ENCODE results near the gene IL1RAPL2. TPM values are rescaled to one million over a fixed set of nuclear protein-coding genes. Genes with fewer than 3 reads are reported as not detected.
"Not testable (repeated sequence)": the region's sequence is repeated elsewhere in the genome, so short reads cannot be mapped to it uniquely, and the experiment has no call there.

IL1RAPL2 gene
- not detected for total RNA-seq

DNA sequence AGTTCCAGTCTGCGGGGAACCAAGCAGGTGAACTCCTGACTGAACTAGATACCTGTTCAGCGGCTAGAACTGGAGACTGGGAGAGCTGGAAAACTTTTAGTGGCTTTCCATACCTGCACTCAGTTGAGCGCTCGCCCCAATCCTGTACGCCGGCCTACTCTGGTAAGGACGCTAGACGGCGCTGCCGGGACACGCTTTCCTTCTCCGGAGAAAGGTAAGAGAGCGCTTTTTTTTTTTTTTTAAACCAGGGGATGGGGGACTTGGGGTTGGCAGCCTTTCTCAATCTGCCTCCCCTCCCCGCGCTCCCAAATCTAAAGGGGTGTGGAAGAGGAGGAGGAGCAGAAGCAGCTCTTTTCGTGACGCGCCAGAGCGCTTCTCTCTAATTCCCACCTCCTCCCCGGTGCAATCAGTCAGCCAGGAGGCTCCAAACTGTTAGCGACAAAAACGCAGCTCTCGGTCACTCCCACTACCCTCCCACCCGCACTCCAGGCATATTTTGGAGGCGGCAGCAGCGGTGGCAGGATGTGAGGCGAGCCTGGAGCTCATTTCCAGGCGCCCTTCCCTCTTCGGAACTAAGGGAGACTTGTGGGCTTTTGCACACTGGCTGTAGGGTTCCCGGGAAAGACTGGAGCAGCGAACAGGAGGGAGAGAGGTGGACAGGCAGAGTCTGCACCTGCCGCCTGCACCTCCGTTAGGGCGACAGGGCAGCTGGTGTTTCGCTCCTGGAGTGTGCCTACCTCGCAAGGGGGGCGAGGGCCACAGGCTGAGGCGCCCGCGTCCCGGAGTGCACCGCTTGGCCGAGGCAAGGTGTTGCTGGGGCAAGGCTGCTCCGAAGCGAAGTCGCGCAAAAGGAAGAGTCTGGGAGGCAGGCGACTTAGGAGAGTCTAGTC is at the start of gene IL1RAPL2:
Gene IL1RAPL2, plus strand, starts transcription at position 409 of the 890 bp plus-strand sequence.
- peak in 2 of 3 donors; percentile 14 to 61 for DNase-seq (ENCODE audit: low read depth in 2 of 3, low spot score in 2 of 3)

DNA sequence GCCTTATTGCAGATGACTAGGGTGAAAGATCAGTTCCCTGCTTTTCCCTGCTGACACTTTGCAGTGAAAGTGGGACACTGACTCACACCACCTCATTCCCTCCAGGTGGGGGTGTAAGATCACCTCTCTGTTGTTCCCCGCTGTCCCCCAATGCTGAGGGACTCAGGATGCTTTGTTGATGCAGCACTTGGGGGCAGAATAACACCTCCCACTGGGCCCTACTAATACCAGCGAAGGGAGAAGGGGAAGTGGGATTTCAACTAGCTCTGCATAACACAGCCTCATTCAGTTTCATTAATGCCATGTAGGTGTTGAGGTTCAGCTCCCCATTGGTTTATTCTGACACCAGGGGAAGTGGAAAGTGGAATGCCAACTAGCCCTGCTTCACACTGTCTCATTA is 43.6 kb upstream of the IL1RAPL2 start:
- DNase-seq (ENCODE audit: low read depth in 2 of 3, low spot score in 2 of 3), result no peak

DNA sequence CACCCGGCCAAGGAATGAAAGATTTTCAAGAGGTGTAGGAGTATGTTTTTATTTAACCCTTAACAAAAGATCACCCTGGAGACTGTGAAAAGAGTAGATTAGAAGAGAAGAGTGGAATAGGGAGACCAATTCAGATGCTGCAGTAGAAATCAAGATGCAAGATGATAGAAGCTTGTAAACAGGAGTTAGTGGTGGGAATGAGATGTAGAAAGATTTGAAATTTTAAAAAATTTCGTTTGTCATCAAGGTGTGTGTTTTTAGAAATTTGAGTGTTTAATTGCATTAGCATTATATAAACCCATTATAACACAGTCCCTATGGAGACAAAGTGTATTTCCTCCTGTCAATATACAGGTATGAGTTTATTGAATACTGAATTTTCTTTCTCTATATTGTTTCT is 42.1 kb upstream of the IL1RAPL2 start:
- no peak for DNase-seq (ENCODE audit: low read depth in 2 of 3, low spot score in 2 of 3)

DNA sequence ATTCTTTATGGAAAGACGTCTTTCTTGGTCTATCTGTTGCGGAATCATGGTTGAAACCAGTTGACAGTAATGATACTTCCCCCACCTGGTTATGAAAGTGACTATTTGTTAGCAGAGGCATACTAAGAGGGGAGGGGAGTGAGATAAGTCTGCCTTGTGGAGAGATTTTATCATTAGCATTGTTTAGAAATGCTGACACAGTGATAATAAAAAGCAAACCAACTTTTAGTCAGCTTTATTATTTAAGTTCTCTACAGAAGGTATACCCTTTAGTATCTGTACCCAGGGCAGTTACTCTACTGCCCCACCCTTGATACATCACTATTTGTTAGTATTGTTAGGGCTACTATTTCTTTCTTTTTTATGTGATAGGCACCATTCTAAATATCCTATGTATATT is 26.9 kb upstream of the IL1RAPL2 start:
- no peak for DNase-seq (ENCODE audit: low read depth in 2 of 3, low spot score in 2 of 3)

DNA sequence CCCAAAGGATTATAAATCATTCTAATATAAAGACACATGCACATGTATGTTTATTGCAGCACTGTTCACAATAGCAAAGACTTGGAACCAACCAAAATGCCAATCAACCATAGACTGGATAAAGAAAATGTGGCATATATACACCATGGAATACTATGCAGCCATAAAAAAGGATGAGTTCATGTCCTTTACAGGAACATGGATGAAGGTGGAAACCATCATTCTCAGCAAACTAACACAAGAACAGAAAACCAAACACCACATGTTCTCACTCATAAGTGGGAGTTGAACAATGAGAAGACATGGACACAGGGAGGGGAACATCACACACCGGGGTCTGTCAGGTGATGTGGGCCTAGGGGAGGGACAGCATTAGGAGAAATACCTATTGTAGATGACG is 23.6 kb upstream of the IL1RAPL2 start:
- not testable (repeated sequence) for DNase-seq (ENCODE audit: low read depth in 2 of 3, low spot score in 2 of 3)

DNA sequence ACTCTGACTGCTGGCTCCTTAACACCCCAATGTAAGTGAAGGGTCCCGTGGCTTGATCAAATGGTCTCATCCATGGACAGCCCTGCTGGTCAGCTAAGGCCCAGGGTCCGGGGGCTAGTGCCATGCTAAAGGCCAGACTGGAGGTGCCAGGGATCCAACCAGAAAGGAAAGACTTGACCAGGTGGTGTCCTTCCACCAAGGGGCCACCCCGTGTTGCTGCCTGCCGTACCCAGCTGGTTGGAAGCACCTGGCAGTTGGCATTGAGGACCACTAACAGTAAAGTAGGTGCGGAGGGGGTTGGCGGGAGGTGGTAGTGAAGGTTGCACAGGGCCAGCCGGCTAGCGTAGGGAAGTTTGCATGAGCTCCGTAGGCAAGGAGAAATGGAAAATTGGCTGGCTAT is 1.7 kb upstream of the IL1RAPL2 start:
- DNase-seq (ENCODE audit: low read depth in 2 of 3, low spot score in 2 of 3), result no peak

DNA sequence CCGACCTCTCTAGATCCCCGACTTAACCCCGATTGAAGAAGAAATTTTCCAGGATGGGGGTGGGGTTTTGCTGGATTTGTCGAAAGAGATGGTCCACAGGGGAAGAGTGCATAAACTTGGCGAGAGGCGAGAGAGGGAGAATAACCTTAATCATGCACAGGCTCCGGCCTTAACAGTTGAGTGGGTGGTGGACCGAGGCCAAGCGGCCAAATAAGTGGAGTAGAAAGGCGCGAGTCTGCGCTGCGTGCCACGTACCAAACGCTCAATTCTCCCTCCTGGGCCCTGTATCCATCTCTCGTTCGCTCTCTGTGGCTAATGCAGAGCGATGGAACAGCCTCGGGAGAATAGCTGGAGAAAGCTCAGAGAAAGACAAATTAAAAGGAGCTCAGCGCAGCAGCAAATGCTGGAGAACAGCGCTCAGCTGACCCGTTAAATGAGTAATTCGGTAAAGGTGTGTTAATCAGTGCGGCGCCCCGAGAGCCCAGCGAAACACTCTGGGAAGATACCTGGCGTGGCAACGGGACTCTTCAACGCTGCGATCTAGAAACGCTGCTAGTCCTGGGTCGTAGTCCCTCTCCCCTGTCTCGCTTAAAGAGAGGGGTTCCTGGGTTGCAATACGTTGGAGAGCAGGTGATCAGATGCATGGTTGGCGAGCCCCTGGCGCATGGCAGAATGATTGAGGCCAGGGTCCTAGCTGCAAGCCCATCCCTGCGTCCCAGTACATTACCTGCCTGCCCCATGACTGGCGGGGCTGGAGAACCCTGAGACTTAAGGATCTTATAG is 887 bp upstream of the IL1RAPL2 start:
- no peak for DNase-seq (ENCODE audit: low read depth in 2 of 3, low spot score in 2 of 3)

DNA sequence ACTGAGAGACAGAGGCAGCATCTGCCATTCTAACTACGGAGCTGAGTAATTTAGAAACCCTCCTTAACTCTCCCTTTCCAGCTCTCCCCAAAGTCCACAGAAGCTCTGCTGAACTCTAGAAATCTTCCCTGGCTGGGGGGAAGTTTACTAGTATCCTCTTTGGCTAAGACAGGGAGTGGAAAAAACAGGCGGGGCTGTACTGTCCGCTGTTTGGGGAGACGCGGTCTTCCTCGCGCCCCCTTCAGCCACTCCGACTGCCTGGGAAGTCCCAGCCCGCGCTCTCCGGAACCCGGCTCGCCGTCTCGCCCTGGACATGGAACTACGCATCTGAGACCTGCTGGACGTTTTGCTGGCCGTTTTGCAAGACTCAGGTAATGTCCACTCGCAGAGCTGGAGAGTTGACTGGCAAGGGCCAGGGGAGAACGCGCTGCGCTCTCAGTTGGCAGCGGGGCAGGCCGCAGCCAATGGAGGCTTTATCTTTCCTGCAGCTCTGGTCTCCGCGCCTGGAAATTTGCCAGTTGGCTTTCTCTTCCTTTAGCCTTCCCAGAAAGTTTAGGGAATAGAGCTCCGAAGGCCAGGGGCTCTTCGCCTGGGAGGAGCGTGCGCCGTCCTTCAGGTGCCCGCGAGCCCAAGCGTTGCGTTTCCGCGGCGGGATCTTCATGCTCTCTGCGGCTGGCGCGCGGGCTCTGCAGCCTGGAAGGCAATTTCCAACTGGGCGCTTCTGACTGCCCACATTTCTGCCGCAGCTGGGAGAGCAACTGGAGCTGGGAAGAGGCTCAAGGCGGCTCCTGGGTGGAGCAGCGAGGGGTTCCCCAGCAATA is 892 bp downstream of the IL1RAPL2 start:
- DNase-seq (ENCODE audit: low read depth in 2 of 3, low spot score in 2 of 3), result no peak

DNA sequence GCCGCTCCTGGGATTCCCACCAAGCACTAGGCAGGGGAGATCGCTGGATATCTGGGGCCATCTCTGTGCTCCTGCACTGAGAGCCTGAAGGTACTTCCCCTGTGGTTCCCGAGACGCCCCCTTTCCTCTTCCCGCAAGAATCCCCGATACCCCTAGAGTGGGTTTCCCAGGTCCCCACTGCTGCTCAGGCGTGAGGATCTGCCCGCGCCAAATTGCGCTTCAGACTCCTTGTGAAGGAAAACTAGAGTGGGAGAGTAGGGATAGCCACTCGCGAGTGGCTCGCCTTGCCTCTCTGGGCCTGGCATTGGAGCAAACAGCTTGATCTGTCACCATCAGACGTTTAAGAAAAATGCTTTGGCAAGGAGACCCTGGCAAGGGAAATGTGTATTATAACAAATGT is 1.5 kb downstream of the IL1RAPL2 start:
- no peak for DNase-seq (ENCODE audit: low read depth in 2 of 3, low spot score in 2 of 3)

DNA sequence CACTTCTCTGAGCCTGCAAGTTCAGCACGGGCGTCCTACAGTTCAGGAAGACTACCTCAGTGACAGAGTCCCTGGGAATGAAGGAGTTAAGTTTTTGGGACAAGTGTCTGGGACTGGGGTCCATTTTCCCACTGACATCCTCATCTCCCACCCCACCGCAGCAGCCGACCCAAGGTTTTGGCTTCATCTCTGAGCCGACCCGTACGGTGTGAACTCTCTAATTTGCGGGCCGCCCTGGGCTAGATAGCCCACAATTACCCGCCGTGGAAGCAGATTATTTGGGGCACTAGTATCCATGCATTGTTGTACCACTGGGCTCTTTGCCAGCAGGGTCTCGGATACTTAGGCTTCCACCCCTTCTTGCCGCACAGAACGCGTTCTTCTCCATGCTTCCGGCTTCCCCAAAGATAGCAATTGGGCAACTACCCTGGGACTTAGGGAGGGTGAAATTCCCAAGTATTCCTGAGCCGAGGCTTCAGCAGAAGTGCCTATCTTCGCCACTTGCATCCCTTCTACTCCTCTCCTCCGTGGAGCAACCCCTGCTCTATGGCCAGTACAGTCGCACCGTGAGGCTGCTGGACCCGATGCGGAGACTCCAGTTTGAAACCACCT is 2.4 kb downstream of the IL1RAPL2 start:
- no peak for DNase-seq (ENCODE audit: low read depth in 2 of 3, low spot score in 2 of 3)

DNA sequence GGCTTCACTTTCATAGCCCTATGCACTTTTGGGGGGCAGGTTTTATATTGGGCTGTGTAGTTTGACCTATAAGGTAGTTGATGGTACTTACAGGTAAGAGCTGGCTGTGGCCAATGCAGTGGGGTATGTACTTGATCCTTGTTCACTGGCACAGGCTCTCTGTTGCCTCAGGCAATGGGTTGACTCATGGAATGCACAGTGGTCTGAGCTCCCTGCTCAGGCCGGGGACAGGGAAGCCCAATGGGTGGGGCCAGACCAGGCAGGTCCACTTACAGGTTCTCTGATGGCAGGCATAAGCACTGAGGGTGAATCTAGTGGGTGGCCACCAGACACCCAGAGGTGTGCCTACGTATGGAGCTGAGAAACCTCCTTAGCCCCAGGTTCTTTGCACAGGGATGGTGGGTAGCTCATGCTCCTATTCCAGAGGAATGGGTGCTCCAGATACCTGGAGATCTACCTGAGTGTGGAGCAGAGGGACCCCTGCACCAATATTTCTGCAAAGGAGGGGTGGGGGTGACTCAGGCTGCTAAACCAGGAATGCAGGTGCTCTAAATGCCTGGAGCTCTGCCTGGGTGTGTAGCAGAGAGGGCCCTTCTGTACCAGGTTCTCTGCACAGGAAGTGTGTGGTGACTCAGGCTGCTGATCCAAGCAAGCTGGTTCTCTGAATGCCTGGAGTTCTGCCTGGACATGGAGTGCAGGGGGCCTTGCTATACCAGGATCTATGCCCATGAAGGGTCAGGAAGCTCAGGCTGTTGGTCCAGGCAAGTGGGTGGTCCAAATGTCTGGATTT is 52.3 kb downstream of the IL1RAPL2 start:
- DNase-seq (ENCODE audit: low read depth in 2 of 3, low spot score in 2 of 3), result no peak

DNA sequence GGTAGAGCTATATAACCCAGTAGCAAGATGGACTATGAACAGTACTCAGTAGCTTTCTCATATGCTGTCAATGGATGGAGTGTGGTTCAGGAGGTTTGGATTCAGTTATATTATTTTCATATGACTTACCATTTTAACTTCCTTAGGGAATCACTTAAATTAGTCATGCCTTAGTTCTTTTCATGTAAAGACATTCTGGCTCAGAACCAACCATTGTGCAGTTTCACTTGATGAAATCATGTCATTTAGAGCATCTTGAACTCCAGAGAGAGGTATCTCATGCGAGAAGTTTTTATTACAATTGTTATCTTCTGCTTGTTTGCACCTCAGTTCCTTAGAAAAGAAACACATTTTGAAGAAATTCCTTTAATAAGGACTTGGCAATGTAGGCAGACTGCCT is 55.8 kb downstream of the IL1RAPL2 start:
- no peak for DNase-seq (ENCODE audit: low read depth in 2 of 3, low spot score in 2 of 3)

DNA sequence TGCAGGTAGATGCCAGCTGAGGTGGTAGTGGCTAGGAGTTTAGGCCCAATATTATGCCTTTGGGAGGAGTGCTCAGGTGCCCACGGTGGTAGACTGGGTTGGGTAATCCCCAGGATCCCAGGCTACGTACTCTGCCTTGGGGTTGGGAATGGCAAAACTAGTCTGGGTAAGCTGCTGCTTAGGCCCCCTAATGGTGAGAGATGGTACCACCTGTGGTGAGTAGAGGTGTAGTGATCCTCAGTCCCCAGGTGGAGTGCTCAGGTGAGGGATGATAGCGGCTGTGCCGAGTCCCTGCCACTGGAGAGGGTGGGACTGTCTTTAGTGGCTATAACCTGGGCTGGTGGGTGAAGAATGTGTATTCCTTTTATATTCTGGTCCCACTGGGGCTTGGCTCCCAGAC is 75.2 kb downstream of the IL1RAPL2 start:
- DNase-seq (ENCODE audit: low read depth in 2 of 3, low spot score in 2 of 3), result no peak

DNA sequence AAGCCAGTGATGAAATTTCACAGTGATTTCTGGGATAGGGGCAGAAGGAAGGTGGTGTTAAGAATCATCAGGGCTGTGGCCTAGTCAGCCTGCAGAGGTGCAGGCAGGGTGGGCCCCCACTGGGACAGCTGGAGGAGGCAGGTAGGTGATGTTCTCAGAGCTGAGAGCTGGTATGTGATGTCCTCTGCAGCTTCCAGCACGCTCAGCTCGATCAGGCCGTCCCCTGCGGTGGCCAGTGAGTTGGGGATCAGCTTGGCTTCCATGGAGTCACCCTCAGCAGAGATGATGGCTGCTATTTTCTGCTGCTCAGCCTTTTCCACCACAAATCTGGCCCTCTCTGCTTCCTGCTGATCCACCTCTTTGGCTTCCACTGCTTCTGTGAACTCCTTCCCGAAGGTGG is 81.1 kb downstream of the IL1RAPL2 start:
- DNase-seq (ENCODE audit: low read depth in 2 of 3, low spot score in 2 of 3), result no peak

DNA sequence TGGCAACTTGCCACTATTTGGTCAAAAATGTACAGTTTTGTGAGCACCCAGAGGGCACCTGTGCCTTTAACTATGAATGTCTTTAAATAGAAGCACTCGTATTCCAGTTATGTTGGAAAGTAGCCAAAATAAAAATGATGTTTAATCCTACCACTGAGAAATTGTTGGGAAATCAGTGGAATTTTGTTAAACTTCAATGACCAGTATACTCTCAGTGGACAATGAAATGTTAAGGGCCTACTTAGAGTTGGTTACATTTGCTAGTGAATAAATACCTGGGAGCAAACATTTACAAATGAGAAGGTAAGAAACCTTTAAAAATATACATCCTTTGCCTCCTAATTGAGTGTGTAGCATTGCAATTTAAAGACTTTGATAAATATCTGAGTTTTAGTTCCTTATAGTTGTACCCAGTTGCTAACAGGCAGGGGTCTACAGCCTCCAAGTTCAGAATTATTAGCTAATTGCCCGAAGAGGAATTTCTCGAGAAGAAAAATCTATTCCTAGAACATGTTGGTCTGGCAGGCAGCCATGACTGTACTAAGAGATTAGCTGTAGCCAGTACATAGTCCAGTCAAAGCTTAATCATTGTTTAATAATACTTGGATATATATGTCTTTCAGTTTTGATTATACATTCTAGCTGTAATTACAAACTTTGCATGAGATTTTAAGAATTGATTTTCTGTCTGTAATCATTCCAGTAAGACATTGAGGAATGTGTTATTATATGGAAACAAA is 93.2 kb downstream of the IL1RAPL2 start:
- DNase-seq (ENCODE audit: low read depth in 2 of 3, low spot score in 2 of 3), result no peak

DNA sequence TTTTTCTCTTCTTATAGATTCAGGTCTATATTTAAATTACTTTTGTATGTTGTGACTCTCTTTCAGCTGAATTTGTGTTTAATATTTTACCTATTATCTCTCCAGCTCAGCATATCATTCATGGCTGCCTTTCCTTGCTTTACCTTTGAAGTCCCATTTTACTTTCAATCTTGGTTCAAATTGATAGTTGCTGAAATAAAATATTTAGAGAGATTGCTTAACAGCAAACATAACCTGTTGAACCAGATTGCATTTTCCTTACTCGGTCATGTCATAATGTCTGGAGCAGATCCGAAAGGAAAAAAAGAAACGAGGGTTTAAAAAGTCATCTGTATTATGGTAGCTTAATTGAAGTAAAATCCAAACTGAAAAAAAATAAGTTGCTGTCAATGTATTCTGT is 94.1 kb downstream of the IL1RAPL2 start:
- no peak for DNase-seq (ENCODE audit: low read depth in 2 of 3, low spot score in 2 of 3)

DNA sequence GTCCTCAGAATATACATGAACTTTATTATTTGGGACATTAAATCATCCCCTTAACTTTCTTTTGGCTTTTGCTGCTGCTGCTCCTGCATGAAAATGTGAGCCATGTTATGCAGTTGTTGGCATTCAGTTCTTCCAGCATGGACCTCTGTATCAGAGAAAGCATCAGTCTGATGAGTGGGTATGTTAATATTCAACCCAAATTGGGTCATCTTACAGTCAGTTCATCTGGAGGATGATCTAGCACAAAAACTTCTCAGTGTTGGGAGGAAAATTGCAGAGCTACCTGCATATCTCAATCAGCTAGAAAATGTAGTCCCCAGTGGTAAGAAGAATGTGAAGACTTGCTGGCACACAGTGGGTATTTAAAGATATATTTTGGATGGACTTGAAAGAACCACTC is 96.7 kb downstream of the IL1RAPL2 start:
- no peak for DNase-seq (ENCODE audit: low read depth in 2 of 3, low spot score in 2 of 3)

DNA sequence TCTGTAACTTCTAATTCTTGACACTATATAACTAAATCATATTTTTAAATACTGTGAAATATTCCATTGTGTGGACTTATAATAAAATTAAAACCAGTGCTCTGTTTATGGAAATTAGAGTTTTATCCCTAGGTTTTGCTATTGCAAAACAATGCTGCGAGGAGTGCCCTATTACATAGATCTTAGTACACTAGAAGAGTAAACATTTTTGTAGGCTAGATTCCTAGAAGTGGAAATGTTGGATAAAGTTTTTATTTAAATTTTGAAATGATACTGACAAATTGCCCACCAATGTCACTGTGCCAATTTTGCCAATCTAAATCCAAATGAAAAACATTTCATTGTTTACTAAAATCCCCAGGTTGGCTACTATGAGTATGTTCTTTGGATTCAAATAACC is 99.7 kb downstream of the IL1RAPL2 start:
- DNase-seq (ENCODE audit: low read depth in 2 of 3, low spot score in 2 of 3), result no peak

DNA sequence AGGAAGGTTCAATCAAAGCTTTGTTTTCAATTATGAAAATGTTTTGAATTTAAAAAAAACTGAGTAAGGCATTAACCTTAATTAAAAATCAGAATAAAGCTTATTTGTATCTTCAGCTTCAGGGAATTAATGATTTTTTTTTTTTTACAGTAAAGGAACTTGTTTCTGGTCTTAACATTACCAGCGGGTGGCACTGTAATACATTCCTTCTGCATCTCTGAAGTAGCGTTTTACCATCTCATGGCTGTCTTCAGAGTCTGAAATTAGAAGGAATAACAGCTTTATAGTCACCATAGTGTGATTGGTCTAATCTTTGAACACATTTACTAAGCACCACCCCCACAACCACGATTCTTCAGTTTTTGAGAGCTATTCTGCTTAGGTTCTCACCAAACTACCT is 102.6 kb downstream of the IL1RAPL2 start:
- DNase-seq (ENCODE audit: low read depth in 2 of 3, low spot score in 2 of 3), result peak in 2 of 3 donors; percentile 23 to 55
